Neural cell (in vitro differentiated cells): ENCODE data around the gene PPP1R12C.

Experiments
- EP300 ChIP-seq: fragments of 450-650 bp; conservative IDR thresholded peaks from 2 replicates; pipeline ENCODE4 v1.6.1; 2014; ENCODE audit warnings: antibody characterized with exemption, mild to moderate bottlenecking, moderate library complexity; ENCODE audit not compliant: poor library complexity, severe bottlenecking
- EZH2 ChIP-seq: fragments of 200-600, 300-800 bp; shearing (Covaris generic), sonication (generic); IDR thresholded peaks from 2 replicates; pipeline ENCODE4 v1.6.1; 2014; ENCODE audit warnings: antibody characterized with exemption, low read length, borderline replicate concordance, mild to moderate bottlenecking; ENCODE audit not compliant: insufficient read depth, poor library complexity, severe bottlenecking
- MXI1 ChIP-seq: fragments of 450-650 bp; conservative IDR thresholded peaks from 2 replicates; pipeline ENCODE4 v1.6.1; 2014; ENCODE audit warnings: antibody characterized with exemption, mild to moderate bottlenecking; ENCODE audit not compliant: poor library complexity, severe bottlenecking
- RAD21 ChIP-seq: fragments of 450-650 bp; conservative IDR thresholded peaks from 2 replicates; pipeline ENCODE4 v1.6.1; 2014; ENCODE audit warnings: antibody characterized with exemption, mild to moderate bottlenecking, moderate library complexity
- SMC3 ChIP-seq: fragments of 450-650 bp; conservative IDR thresholded peaks from 2 replicates; pipeline ENCODE4 v1.6.1; 2014; ENCODE audit warnings: antibody characterized with exemption, mild to moderate bottlenecking, moderate library complexity; ENCODE audit not compliant: poor library complexity
- TF ChIP-seq, protein P1 (sequence below): fragments of 450-650 bp; IDR thresholded peaks from 2 replicates; pipeline ENCODE4 v1.5.1; 2014; ENCODE audit warnings: antibody characterized with exemption, mild to moderate bottlenecking, moderate library complexity; ENCODE audit not compliant: poor library complexity, severe bottlenecking
- TF ChIP-seq, protein P2 (sequence below): IDR thresholded peaks from 2 replicates; pipeline ENCODE4 v1.6.1; 2012; ENCODE audit warnings: borderline replicate concordance

DNA sequence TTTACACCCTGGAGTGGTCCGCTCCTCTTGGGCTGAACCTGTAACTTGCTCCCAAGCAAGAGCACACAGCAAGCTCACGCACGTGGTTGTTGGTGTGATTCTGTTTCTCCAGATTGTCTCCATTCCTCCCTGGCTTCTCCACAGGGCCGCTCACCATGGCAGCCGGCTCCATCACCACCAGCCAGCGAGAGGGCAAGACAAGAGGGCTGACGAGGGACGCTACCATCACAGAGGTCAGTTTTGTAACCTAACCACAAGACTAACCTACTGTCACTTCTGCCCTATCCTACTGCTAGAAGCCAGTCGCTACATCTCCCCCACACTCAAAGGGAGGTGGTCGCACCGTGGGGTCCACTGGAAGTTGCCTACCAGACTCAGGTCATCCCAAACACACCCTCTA lies 74.7 kb downstream of the PPP1R12C start:
- TF ChIP-seq, protein P1, sequence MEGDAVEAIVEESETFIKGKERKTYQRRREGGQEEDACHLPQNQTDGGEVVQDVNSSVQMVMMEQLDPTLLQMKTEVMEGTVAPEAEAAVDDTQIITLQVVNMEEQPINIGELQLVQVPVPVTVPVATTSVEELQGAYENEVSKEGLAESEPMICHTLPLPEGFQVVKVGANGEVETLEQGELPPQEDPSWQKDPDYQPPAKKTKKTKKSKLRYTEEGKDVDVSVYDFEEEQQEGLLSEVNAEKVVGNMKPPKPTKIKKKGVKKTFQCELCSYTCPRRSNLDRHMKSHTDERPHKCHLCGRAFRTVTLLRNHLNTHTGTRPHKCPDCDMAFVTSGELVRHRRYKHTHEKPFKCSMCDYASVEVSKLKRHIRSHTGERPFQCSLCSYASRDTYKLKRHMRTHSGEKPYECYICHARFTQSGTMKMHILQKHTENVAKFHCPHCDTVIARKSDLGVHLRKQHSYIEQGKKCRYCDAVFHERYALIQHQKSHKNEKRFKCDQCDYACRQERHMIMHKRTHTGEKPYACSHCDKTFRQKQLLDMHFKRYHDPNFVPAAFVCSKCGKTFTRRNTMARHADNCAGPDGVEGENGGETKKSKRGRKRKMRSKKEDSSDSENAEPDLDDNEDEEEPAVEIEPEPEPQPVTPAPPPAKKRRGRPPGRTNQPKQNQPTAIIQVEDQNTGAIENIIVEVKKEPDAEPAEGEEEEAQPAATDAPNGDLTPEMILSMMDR, result no peak
- TF ChIP-seq RAD21 (no peak), SMC3 (no peak), EZH2 (no peak), EP300 (no peak), MXI1 (no peak)
- TF ChIP-seq, protein P2, sequence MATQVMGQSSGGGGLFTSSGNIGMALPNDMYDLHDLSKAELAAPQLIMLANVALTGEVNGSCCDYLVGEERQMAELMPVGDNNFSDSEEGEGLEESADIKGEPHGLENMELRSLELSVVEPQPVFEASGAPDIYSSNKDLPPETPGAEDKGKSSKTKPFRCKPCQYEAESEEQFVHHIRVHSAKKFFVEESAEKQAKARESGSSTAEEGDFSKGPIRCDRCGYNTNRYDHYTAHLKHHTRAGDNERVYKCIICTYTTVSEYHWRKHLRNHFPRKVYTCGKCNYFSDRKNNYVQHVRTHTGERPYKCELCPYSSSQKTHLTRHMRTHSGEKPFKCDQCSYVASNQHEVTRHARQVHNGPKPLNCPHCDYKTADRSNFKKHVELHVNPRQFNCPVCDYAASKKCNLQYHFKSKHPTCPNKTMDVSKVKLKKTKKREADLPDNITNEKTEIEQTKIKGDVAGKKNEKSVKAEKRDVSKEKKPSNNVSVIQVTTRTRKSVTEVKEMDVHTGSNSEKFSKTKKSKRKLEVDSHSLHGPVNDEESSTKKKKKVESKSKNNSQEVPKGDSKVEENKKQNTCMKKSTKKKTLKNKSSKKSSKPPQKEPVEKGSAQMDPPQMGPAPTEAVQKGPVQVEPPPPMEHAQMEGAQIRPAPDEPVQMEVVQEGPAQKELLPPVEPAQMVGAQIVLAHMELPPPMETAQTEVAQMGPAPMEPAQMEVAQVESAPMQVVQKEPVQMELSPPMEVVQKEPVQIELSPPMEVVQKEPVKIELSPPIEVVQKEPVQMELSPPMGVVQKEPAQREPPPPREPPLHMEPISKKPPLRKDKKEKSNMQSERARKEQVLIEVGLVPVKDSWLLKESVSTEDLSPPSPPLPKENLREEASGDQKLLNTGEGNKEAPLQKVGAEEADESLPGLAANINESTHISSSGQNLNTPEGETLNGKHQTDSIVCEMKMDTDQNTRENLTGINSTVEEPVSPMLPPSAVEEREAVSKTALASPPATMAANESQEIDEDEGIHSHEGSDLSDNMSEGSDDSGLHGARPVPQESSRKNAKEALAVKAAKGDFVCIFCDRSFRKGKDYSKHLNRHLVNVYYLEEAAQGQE, result no peak
